A673 (cell line): ENCODE data around the gene STMN3.

Experiments used
- EZH2 ChIP-seq: fragments of 200-600 bp; sonication (generic); IDR thresholded peaks from 2 replicates; pipeline ENCODE4 v1.6.1; 2017; ENCODE audit warnings: borderline replicate concordance, low read depth, mild to moderate bottlenecking, mixed read lengths, antibody characterized with exemption, low read length; ENCODE audit not compliant: poor library complexity, severe bottlenecking
- TF ChIP-seq, protein P1 (sequence below): fragments of 300-800, 200-600 bp; sonication (generic); conservative IDR thresholded peaks from 2 replicates; pipeline ENCODE4 v1.5.1; 2017; ENCODE audit warnings: low read depth, mild to moderate bottlenecking, antibody characterized with exemption, low read length, moderate library complexity, mixed read lengths

DNA sequence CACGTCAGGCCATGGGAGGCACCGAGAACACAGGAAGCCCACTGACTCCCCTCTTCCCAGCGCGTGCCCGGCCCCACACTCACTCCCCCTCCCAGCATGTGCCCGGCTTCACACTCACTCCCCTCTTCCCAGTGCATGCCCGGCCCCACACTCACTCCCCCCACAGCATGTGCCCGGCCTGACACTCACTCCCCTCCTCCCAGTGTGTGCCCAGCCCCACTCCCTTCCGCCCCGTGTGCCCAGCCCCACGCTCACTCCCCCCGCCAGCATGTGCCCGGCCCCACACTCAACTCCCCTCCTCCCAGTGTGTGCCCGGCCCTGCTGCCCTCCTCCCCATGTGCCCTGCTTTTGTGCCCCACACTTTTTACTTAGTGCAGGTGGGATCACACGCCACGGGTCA lies 14.6 kb upstream of the STMN3 start:
- TF ChIP-seq, protein P1, sequence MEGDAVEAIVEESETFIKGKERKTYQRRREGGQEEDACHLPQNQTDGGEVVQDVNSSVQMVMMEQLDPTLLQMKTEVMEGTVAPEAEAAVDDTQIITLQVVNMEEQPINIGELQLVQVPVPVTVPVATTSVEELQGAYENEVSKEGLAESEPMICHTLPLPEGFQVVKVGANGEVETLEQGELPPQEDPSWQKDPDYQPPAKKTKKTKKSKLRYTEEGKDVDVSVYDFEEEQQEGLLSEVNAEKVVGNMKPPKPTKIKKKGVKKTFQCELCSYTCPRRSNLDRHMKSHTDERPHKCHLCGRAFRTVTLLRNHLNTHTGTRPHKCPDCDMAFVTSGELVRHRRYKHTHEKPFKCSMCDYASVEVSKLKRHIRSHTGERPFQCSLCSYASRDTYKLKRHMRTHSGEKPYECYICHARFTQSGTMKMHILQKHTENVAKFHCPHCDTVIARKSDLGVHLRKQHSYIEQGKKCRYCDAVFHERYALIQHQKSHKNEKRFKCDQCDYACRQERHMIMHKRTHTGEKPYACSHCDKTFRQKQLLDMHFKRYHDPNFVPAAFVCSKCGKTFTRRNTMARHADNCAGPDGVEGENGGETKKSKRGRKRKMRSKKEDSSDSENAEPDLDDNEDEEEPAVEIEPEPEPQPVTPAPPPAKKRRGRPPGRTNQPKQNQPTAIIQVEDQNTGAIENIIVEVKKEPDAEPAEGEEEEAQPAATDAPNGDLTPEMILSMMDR: no peak
- TF ChIP-seq EZH2: no peak
